ENCODE data around the gene ADAD2.
"Not testable (repeated sequence)": the region's sequence is repeated elsewhere in the genome, so short reads cannot be mapped to it uniquely, and the experiment has no call there.

The ADAD2 gene

DNA sequence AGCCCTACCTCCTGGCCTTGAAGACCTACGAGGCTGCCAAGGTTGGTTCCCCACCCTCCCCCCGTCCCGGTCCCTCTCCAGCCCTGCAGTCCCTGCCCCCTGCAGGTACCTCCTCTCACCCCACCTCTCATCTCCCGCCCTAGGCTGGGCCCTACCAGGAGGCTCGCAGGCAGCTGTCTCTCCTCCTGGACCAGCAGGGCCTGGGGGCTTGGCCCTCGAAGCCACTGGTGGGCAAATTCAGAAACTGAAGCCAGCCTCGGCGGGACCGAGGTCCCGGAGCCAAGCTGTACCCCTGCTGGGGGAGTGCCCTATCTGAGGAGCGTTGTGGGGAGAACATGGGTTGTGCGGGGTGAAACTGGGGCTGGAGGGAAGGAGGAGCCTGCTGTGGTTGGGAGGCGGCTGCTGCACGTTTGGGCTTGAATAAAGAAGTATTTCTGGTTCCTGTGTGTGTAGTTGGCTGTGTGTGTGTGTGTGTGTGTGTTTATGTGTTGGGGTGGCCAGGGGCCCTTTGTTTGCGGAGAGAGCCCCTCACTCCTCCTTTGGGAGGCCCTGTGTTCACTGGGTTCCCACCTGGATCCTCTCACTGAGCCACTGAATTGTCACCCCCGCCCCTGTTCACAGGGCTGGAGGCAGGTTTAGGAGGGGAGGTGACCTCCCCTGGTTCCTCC, 5.9 kb downstream of the ADAD2 start:
- DNase-seq: no peak

GRCh38 chr16:84197466-84198128, 6.6 kb downstream of the ADAD2 start:
- no peak for DNase-seq

- DNase-seq: no peak
Measured at GRCh38 chr16:84198401-84198800, 7.4 kb downstream of the ADAD2 start.

DNA sequence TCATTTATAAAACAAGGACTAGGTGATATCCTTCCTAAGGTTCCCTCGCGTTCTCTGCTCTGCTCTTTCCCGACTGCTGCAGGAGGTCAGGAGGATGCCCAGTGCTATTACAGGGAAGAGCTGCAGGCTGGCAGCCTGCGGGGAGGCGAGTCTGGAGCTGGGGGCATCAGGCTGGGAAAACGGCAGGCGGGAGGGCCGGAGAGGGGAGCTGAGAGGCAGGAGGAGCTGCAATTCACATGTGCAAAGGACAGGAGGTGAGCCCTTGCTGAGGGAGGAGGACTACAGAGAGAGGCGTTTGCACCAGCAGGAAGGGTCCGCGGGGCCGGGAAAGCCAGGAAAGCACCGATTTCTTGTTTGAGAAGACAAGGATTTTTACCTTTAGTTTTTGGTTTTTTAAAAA, 8.1 kb downstream of the ADAD2 start:
- DNase-seq: no peak

DNA sequence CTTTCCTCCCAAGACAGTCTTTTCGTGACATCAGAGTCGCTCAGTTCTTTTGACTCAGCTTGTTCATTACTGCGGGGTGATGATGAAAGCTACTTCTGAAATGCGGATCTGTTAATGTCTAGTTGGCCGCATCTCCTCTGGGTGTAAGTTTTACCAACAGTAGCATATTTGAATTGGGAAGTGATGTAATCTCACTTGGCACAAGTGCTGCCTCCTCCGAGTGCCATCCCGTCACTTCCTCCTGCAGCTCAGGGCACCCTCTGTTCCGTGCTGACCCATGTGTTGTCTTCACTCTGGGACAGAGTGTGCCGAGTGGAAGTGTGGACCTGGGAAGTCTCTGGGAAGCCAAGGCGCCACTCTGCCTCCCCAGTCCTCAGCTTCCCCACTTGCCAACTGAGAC, 8.9 kb downstream of the ADAD2 start:
- no peak for DNase-seq

- DNase-seq: not testable (repeated sequence)
Measured at GRCh38 chr16:84204551-84204950, 13.6 kb downstream of the ADAD2 start.

DNA sequence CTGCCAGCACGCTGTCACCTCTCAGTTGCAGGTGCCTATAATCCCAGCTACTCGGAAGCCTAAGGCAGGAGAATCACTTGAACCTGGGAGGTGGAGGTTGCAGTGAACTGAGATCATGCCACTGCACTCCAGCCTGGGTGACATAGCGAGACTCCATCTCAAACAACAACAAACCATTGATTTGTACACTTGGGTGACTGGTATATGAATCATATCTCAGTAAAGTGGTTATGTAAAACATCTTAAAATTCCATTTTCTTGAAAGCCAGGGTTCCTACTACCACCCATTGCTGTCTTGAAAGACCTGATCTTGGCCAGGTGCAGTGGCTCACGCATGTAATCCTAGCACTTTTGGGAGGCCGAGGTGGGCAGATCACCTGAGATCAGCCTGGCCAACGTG, 14.2 kb downstream of the ADAD2 start:
- DNase-seq: not testable (repeated sequence)

- DNase-seq: no peak
Measured at GRCh38 chr16:84205976-84206691, 15.2 kb downstream of the ADAD2 start.

- no peak for DNase-seq
Measured at GRCh38 chr16:84207251-84207650, 16.3 kb downstream of the ADAD2 start.

GRCh38 chr16:84207879-84208278, 16.9 kb downstream of the ADAD2 start:
- no peak for DNase-seq

DNA sequence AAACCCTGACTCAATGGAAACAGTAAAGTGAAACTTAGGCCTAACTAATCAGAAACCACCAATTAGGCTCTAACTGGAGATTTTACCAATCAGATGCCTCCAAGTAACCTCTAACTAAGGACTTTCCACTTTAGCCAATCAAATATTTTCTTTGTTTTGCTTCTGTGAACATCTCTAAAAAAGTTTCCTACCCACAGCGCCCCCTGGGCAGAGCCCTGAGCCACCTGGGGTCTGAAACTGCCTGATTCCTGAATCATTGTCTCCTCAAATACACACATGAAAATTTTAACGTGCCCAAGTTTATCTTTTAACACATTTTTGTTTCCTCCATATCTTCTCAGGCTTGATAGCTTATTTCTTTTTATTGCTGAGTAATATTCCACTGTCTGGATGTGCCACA, 19.0 kb downstream of the ADAD2 start:
- no peak for DNase-seq

- no peak for DNase-seq
Measured at GRCh38 chr16:84212154-84212553, 21.2 kb downstream of the ADAD2 start.

DNA sequence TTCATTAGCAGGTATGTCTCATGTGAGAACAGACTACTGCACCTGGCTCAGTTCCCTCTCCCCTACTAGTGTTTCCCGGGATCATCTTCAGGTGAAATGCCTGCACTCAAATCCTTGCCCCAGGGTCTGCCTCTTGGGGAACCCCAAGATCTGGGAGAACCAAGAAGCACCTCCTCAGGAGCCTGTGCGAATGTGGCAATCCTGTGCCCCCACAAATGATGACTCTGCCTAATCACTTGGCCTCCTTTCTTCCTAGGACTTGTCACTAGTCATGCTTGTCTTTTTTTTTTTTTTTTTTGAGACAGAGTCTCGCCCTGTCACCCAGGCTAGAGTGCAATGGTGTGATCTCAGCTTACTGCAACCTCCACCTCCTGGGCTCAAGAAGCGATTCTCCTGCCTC, 21.7 kb downstream of the ADAD2 start:
- DNase-seq: no peak

- DNase-seq: no peak
Measured at GRCh38 chr16:84214451-84215066, 23.6 kb downstream of the ADAD2 start.

GRCh38 chr16:84215531-84215930, 24.6 kb downstream of the ADAD2 start:
- no peak for DNase-seq

- DNase-seq: not testable (repeated sequence)
Measured at GRCh38 chr16:84216144-84216543, 25.2 kb downstream of the ADAD2 start.

DNA sequence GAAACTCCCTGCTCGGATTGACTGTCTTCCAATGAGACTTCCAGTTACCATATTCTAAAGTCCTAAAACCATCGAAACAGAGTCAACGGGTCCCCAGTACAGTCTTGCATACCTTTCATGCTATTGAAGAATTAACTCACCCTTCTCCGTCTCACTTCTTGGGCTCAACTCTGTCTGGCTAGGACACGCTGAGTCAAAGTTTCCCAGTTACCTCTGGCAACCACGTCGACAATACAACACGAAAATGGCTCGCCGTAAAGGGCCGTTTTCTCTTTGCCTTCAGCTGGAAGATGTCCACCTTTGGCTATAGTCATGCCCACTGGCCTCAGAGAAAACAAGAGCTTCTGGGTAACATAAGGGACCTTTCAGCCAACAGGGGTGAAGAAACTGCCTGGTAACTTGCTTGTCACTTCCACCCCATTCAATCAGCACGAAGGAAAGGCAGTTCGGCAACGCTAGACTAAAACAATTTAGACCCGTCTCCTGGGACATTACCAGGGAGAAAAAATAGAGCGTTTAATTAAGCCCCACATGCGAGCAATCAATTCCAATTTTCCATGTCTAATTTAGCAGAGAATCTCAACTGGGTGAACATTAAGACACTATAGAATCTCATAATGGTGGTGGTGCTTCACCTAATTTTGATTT, 27.3 kb downstream of the ADAD2 start:
- no peak for DNase-seq

- no peak for DNase-seq
Measured at GRCh38 chr16:84218956-84219355, 28.0 kb downstream of the ADAD2 start.

GRCh38 chr16:84220851-84221250, 29.9 kb downstream of the ADAD2 start:
- no peak for DNase-seq

DNA sequence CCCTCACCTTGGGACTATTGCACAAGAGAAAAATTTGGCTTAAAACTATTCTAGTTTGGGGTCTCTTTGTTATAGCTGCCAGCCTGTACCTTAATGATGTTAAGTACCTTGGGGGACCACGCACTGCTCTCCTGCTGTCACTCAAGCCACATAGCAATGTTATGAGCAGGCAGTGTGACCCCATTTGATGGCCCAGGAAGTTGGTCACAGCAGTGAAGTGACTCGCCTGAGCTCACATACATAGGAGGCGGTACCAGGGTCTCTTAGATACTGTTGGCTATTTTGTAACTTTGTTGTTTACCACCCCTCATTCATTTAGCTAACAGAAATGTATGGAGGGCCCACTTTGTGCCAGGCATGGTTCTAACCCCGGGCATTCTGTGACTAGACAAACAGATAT, 32.5 kb downstream of the ADAD2 start:
- no peak for DNase-seq

- DNase-seq: no peak
Measured at GRCh38 chr16:84224554-84224953, 33.6 kb downstream of the ADAD2 start.

DNA sequence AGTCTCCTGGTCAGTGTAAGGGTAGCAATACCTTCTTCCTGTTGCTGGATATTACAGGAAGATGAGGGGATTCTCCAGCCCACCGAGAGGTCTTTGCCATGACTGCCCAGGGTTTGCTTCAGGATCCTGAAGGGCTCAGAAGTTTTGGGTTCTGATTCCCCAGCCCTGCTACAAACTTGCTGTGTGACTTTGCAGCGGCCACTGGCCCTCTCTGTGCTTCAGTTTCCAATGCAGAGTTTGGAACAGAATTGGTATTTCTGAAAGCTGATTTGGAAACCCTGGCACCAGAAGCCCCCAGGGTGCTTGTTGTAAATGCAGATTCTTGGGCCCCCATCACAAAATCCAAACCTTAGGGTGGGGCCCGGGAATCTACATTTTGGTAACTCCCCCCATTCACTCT, 34.2 kb downstream of the ADAD2 start:
- DNase-seq: no peak

DNA sequence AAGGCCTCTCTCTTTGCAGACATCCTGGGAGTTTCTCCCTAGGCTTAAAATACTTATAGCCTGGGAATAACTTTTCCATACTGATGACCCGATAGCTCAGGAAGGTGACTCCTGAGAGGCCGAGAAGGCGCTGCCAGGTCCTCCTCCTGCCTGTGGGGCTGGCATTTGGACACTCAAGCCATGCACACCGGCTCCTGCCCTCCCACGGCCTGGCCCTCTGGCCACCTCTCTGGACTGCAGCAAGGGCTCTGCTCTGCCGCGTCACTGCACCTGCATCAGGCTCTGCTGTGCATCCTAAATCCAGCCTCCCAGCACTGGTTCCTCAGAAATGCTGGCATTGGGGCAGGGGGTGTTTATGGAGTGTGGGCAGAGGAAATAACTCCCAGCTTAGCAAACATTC, 34.6 kb downstream of the ADAD2 start:
- DNase-seq: no peak

Measured in SHP77 treated with DMSO at 0.1 percent for 48 hours (cell line).